Renal cortical epithelial cell (primary cell): ENCODE data around the gene ABCB10. TPM values are rescaled to one million over a fixed set of nuclear protein-coding genes. Genes with fewer than 3 reads are reported as not detected.
"Not testable (repeated sequence)": the region's sequence is repeated elsewhere in the genome, so short reads cannot be mapped to it uniquely, and the experiment has no call there.

Source experiments
- DNase-seq: peaks from one replicate; pipeline ENCODE4 v3.0.0-alpha.2; 2011; ENCODE audit warnings: low read depth
- total RNA-seq: library from RNA; depleted of rRNA; stranded (reverse); fragments of >200 nt; gene quantifications from 2 replicates; pipeline ENCODE4 v1.2.3, GENCODE V29; 2014

Gene ABCB10
- total RNA-seq, 1 donor from 2014 or later: 16.4 TPM

GRCh38 chr1:229536982-229537381 lies 21.5 kb downstream of the ABCB10 start:
- DNase-seq: no peak

GRCh38 chr1:229535230-229535629 lies 23.3 kb downstream of the ABCB10 start:
- no peak for DNase-seq

GRCh38 chr1:229531326-229531725 lies 27.2 kb downstream of the ABCB10 start:
- DNase-seq: no peak

- no peak for DNase-seq
These were observed 28.9 kb downstream of the ABCB10 start for GRCh38 chr1:229529639-229530038.

GRCh38 chr1:229526695-229527094 lies 31.8 kb downstream of the ABCB10 start:
- no peak for DNase-seq

GRCh38 chr1:229523052-229523451 lies 35.5 kb downstream of the ABCB10 start:
- no peak for DNase-seq

- peak; percentile 75 for DNase-seq
These were observed 43.8 kb downstream of the ABCB10 start for GRCh38 chr1:229514578-229515275.

- DNase-seq: not testable (repeated sequence)
These were observed 46.9 kb downstream of the ABCB10 start for GRCh38 chr1:229511625-229512024.

- not testable (repeated sequence) for DNase-seq
These were observed 47.3 kb downstream of the ABCB10 start for GRCh38 chr1:229511201-229511600.

- peak; percentile 41 for DNase-seq
These were observed 48.9 kb downstream of the ABCB10 start for GRCh38 chr1:229509576-229509975.

GRCh38 chr1:229508823-229509337 lies 49.6 kb downstream of the ABCB10 start:
- no peak for DNase-seq

- DNase-seq: peak; percentile 92
These were observed 50.3 kb downstream of the ABCB10 start, which contains the start of gene NUP133 for GRCh38 chr1:229507951-229508822. NUP133 (minus strand) TSS chr1:229508341; CDS start chr1:229508249, 92 bp downstream.

- DNase-seq: no peak
These were observed 51.0 kb downstream of the ABCB10 start for GRCh38 chr1:229507502-229507901.

GRCh38 chr1:229506633-229507032 lies 51.9 kb downstream of the ABCB10 start:
- DNase-seq: no peak

- no peak for DNase-seq
These were observed 62.7 kb downstream of the ABCB10 start for GRCh38 chr1:229495782-229496181.

- DNase-seq: no peak
These were observed 71.3 kb downstream of the ABCB10 start for GRCh38 chr1:229487181-229487580.

- DNase-seq: no peak
These were observed 73.2 kb downstream of the ABCB10 start for GRCh38 chr1:229485318-229485717.

GRCh38 chr1:229482511-229482910 lies 76.0 kb downstream of the ABCB10 start:
- no peak for DNase-seq

GRCh38 chr1:229480495-229480894 lies 78.0 kb downstream of the ABCB10 start:
- no peak for DNase-seq

- DNase-seq: no peak
These were observed 78.7 kb downstream of the ABCB10 start for GRCh38 chr1:229479660-229480399.

- no peak for DNase-seq
These were observed 79.7 kb downstream of the ABCB10 start for GRCh38 chr1:229478852-229479251.

- DNase-seq: not testable (repeated sequence)
These were observed 82.6 kb downstream of the ABCB10 start for GRCh38 chr1:229475859-229476258.
